ENCODE data around the gene PPP2R2C. TPM values are rescaled to one million over a fixed set of nuclear protein-coding genes. Genes with fewer than 3 reads are reported as not detected.

The PPP2R2C gene
- total RNA-seq, 2 donors from 2014 or later, result 0.14 to 0.41 TPM

- no peak for DNase-seq (ENCODE audit: low spot score)
- H3K9me3 ChIP-seq, result no peaks in the 10 kb centered on the region
- no peaks in the 10 kb centered on the region for H3K27me3 ChIP-seq (replicated peaks; ENCODE audit: insufficient read depth)
- no peak for TF ChIP-seq CTCF (IDR thresholded peaks at IDR 0.05)
- H3K27ac ChIP-seq, result no peak overlapping the region
- no peaks in the 10 kb centered on the region for H3K36me3 ChIP-seq
- peaks cover 0 to 10% of the 10 kb centered on the region in 2 donors for H3K4me1 ChIP-seq (ENCODE audit: control insufficient read depth in 1 of 2, low read depth in 2 of 2)
- no peak overlapping the region for H3K4me3 ChIP-seq
- no peak for ATAC-seq (ENCODE audit: insufficient number of reproducible peaks, low FRiP score, low read depth)
Measured at GRCh38 chr4:6450709-6451108, 21.7 kb downstream of the PPP2R2C start.

- H3K4me1 ChIP-seq (ENCODE audit: control insufficient read depth in 1 of 2, low read depth in 2 of 2), result peaks cover 0 to 10% of the 10 kb centered on the region in 2 donors
- H3K9me3 ChIP-seq, result no peaks in the 10 kb centered on the region
- DNase-seq (ENCODE audit: low spot score), result no peak
- no peak for TF ChIP-seq CTCF (IDR thresholded peaks at IDR 0.05)
- ATAC-seq (ENCODE audit: insufficient number of reproducible peaks, low FRiP score, low read depth), result no peak
- H3K27ac ChIP-seq, result no peak overlapping the region
- H3K36me3 ChIP-seq, result no peaks in the 10 kb centered on the region
- no peaks in the 10 kb centered on the region for H3K27me3 ChIP-seq (replicated peaks; ENCODE audit: insufficient read depth)
- H3K4me3 ChIP-seq, result no peak overlapping the region
Measured at GRCh38 chr4:6449746-6450369, 22.6 kb downstream of the PPP2R2C start.

- H3K4me1 ChIP-seq (ENCODE audit: control insufficient read depth in 1 of 2, low read depth in 2 of 2), result peaks cover 0 to 10% of the 10 kb centered on the region in 2 donors
- no peaks in the 10 kb centered on the region for H3K36me3 ChIP-seq
- no peak for DNase-seq (ENCODE audit: low spot score)
- no peak for ATAC-seq (ENCODE audit: insufficient number of reproducible peaks, low FRiP score, low read depth)
- H3K4me3 ChIP-seq, result no peak overlapping the region
- no peaks in the 10 kb centered on the region for H3K27me3 ChIP-seq (replicated peaks; ENCODE audit: insufficient read depth)
- no peaks in the 10 kb centered on the region for H3K9me3 ChIP-seq
- TF ChIP-seq CTCF (IDR thresholded peaks at IDR 0.05), result no peak
- no peak overlapping the region for H3K27ac ChIP-seq
Measured at GRCh38 chr4:6449335-6449734, 23.1 kb downstream of the PPP2R2C start.

- no peak overlapping the region for H3K27ac ChIP-seq
- H3K9me3 ChIP-seq, result no peaks in the 10 kb centered on the region
- H3K4me1 ChIP-seq (ENCODE audit: control insufficient read depth in 1 of 2, low read depth in 2 of 2), result peaks cover 0 to 10% of the 10 kb centered on the region in 2 donors
- ATAC-seq (ENCODE audit: insufficient number of reproducible peaks, low FRiP score, low read depth) (no peak), DNase-seq (ENCODE audit: low spot score) (no peak)
- H3K4me3 ChIP-seq, result no peak overlapping the region
- H3K36me3 ChIP-seq, result no peaks in the 10 kb centered on the region
- H3K27me3 ChIP-seq (replicated peaks; ENCODE audit: insufficient read depth), result no peaks in the 10 kb centered on the region
- no peak for TF ChIP-seq CTCF (IDR thresholded peaks at IDR 0.05)
Measured at GRCh38 chr4:6448476-6449170, 23.8 kb downstream of the PPP2R2C start.

- H3K9me3 ChIP-seq, result no peaks in the 10 kb centered on the region
- TF ChIP-seq CTCF (IDR thresholded peaks at IDR 0.05), result no peak
- H3K4me3 ChIP-seq, result no peak overlapping the region
- ATAC-seq (ENCODE audit: insufficient number of reproducible peaks, low FRiP score, low read depth) (no peak), DNase-seq (ENCODE audit: low spot score) (no peak)
- H3K27ac ChIP-seq, result no peak overlapping the region
- no peaks in the 10 kb centered on the region for H3K27me3 ChIP-seq (replicated peaks; ENCODE audit: insufficient read depth)
- peaks cover 0 to 10% of the 10 kb centered on the region in 2 donors for H3K4me1 ChIP-seq (ENCODE audit: control insufficient read depth in 1 of 2, low read depth in 2 of 2)
- no peaks in the 10 kb centered on the region for H3K36me3 ChIP-seq
Measured at GRCh38 chr4:6447672-6448171, 24.7 kb downstream of the PPP2R2C start.
